Heart left ventricle (tissue), 16 donors: ENCODE results near the gene SUSD4. TPM values are rescaled to one million over a fixed set of nuclear protein-coding genes. Genes with fewer than 3 reads are reported as not detected.

Source experiments
- ATAC-seq, 4 donors: fragments of 200-7000 bp; cut with Tn5 transposase; one replicate each; pipeline ENCODE4 v1.9.1; 2020 to 2022; ENCODE audit warnings: moderate library complexity in 4 of 4, mild to moderate bottlenecking in 3 of 4, moderate number of reproducible peaks in 1 of 4
- DNase-seq, 5 donors: peaks; one replicate each; pipeline ENCODE4 v3.0.0-alpha.2; 2020
- H3K27ac ChIP-seq, 12 donors: fragments of 200-600 bp; sonication (generic) in 4 of 12; one replicate each; pipeline versions ENCODE4 v1.5.0 to v1.8.0; 2016 to 2022; ENCODE audit warnings: mild to moderate bottlenecking in 2 of 12
- H3K27me3 ChIP-seq, 9 donors: fragments of 200-600 bp; sonication (generic) in 2 of 9; one replicate each; pipeline versions ENCODE4 v1.5.1 to v1.8.0; 2016 to 2022; ENCODE audit warnings: mild to moderate bottlenecking in 3 of 9
- H3K36me3 ChIP-seq, 9 donors: fragments of 200-600 bp; sonication (generic) in 2 of 9; one replicate each; pipeline versions ENCODE4 v1.5.0 to v1.8.0; 2018 to 2022; ENCODE audit warnings: mild to moderate bottlenecking in 2 of 9
- H3K4me1 ChIP-seq, 12 donors: fragments of 200-600 bp; sonication (generic) in 4 of 12; one replicate each; pipeline versions ENCODE4 v1.5.0 to v1.8.0; 2016 to 2022; ENCODE audit warnings: mild to moderate bottlenecking in 3 of 12
- H3K4me3 ChIP-seq, 12 donors: fragments of 200-600 bp; sonication (generic) in 4 of 12; one replicate each; pipeline versions ENCODE4 v1.5.0 to v1.8.0; 2017 to 2022; ENCODE audit warnings: mild to moderate bottlenecking in 9 of 12, moderate library complexity in 4 of 12
- H3K9me3 ChIP-seq, 12 donors: fragments of 200-600 bp; sonication (generic) in 4 of 12; one replicate each; pipeline versions ENCODE4 v1.5.0 to v1.8.0; 2016 to 2022; ENCODE audit warnings: mild to moderate bottlenecking in 1 of 12
- POLR2A ChIP-seq, 2 donors: fragments of 450-650 bp; IDR thresholded peaks; one replicate each; pipeline ENCODE4 v1.6.1; 2017; ENCODE audit warnings: antibody characterized with exemption in 2 of 2, mild to moderate bottlenecking in 2 of 2, moderate library complexity in 2 of 2
- WGBS, 4 donors: extraction: QIAGEN DNeasy Blood & Tissue Kit in 2 of 4; methylation state at CpG; one replicate each; pipeline versions ENCODE4 v1.1.5 to v1.1.7; 2013 to 2018; 5-methylcytosine and 5-hydroxymethylcytosine counted together
- intact Hi-C, 10 donors: fragments of 100-400 bp; cut with DNase I; formaldehyde crosslinking; loops; one replicate each; pipeline versions ENCODE4 v1.11.1 to v1.14.2; 2022
- polyA plus RNA-seq, 2 donors: library from polyadenylated mRNA; stranded (reverse); fragments of 200-250 nt; gene quantifications; one replicate each; pipeline ENCODE4 v1.2.3, GENCODE V29; 2013
- total RNA-seq, 9 donors: library from RNA; depleted of rRNA in 2 of 9; stranded (reverse); fragments of >200 nt in 2 of 9; fragmentation: NEBNext Ultra II Directional in 3 of 9; extraction: Animal tissue kit (Norgen Biotek cat#: 25700) in 3 of 9; gene quantifications; one replicate each; pipeline versions ENCODE4 v1.1.0 to v1.2.4, GENCODE V29; 2016 to 2023
- TF ChIP-seq, protein P1 (sequence below), 12 donors: fragments of 200-600 bp; sonication (generic) in 4 of 12; IDR thresholded peaks; one replicate each; pipeline versions ENCODE4 v1.5.0 to v1.8.0; 2018 to 2022; ENCODE audit warnings: antibody characterized with exemption in 12 of 12, mild to moderate bottlenecking in 5 of 12
- donor health status: ischemic (EF 13 %, LVEDD 7.1; RV severe dilation, severe dysfunction).
- donor health status: healthy with polysubstance abuse.
- donor health status: DM: no; HTN: yes; CAD: no.
- donor health status: DM: no; HTN: no; CAD: no.
- donor health status: ischemic (EF 25% LVEDD 6.9; RV normal size, moderate dysfunction).
- donor health status: ischemic (EF 25% LVEDD 5.7; RV mildly dilated, moderate dysfunction).
- donor health status: healthy.
- donor health status: DM: yes; HTN: yes; CAD: no.
- donor health status: ischemic (EF 35%, LVEDD 5.7; RV mildly dilated, moderate dysfunction).
- donor health status: nonischemic (EF 11% LVEDD 7.7; RV severe dilation, severe dysfunction).
- donor health status: DM: yes; HTN: yes; CAD: no.
- donor health status: PGD.
- donor health status: ischemic (EF 29% LVEDD 5.4; RV normal size, mild dysfunction).
- donor health status: nonischemic (EF 23%, LVEDD 6.1; RV moderate dilation, normal function).

The SUSD4 gene
- total and polyA plus RNA-seq, 11 donors: 0.40 to 27.2 (median 2.4) TPM

DNA sequence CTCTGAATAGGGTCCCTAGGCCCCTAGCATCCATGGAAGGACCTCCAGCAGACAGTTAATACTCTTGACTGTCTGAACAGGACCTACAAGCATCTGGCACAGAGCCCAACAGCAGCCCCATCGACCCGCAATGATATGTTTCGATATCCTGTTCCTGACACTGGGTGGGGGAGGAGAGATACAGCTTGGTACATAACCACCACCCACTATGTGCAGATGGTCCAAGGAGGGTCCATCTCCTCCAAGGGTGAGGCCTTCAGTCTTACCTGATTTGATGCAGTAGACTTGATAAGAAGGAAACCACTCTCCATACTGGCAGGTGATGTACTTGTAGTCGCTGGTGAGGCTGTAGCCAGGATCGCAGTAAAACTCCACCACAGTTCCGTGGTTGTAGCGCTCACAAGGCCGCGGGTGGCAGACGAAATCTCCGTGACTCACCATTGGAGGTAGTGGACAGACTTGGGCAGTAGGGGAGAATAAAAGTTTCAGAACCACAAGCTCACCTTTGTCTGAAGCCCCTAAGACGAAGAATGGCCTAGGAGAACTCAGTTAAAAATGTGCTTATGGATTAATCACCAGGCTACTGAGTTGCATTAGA is 134.9 kb downstream of the SUSD4 start:
- Histone ChIP-seq H3K4me3 (no peak overlapping the region), H3K27ac (no peak overlapping the region), H3K9me3 (no peaks in the 10 kb centered on the region), H3K4me1 (peaks cover 0 to 15% (median 11%) of the 10 kb centered on the region in 12 donors), H3K36me3 (no peaks in the 10 kb centered on the region), H3K27me3 (no peaks in the 10 kb centered on the region)
- WGBS, 4 donors: 93 to 95% (median 95%) methylated on average over 12 of the region's 12 CpGs
- TF ChIP-seq, protein P1, sequence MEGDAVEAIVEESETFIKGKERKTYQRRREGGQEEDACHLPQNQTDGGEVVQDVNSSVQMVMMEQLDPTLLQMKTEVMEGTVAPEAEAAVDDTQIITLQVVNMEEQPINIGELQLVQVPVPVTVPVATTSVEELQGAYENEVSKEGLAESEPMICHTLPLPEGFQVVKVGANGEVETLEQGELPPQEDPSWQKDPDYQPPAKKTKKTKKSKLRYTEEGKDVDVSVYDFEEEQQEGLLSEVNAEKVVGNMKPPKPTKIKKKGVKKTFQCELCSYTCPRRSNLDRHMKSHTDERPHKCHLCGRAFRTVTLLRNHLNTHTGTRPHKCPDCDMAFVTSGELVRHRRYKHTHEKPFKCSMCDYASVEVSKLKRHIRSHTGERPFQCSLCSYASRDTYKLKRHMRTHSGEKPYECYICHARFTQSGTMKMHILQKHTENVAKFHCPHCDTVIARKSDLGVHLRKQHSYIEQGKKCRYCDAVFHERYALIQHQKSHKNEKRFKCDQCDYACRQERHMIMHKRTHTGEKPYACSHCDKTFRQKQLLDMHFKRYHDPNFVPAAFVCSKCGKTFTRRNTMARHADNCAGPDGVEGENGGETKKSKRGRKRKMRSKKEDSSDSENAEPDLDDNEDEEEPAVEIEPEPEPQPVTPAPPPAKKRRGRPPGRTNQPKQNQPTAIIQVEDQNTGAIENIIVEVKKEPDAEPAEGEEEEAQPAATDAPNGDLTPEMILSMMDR (IDR thresholded peaks at IDR 0.05): no peak
- TF ChIP-seq POLR2A (IDR thresholded peaks at IDR 0.05): no peak
- DNase-seq: no peak
- ATAC-seq: no peak
- intact Hi-C loops: no loop called here

DNA sequence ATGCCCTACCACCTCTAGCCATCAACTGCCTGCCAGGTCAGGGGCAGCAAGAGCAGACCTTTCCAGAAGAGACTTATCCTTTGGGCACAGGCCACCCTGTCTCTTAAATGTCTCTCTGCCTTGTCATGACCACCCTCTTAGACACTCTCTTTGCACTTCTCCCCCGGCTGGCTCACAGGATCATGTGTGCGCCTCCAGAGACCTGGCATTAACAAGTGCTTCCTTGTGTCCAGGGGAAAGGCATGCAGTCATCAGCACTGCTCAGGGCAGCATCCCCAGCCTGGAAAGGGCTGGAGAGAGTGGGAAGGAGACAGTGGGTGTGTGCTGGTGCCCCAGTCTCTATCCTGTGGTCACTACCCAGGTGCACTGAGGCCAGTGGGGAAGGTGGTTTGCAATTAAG is 135.8 kb downstream of the SUSD4 start:
- WGBS, 4 donors: 80 to 90% (median 86%) methylated on average over 2 of the region's 2 CpGs

DNA sequence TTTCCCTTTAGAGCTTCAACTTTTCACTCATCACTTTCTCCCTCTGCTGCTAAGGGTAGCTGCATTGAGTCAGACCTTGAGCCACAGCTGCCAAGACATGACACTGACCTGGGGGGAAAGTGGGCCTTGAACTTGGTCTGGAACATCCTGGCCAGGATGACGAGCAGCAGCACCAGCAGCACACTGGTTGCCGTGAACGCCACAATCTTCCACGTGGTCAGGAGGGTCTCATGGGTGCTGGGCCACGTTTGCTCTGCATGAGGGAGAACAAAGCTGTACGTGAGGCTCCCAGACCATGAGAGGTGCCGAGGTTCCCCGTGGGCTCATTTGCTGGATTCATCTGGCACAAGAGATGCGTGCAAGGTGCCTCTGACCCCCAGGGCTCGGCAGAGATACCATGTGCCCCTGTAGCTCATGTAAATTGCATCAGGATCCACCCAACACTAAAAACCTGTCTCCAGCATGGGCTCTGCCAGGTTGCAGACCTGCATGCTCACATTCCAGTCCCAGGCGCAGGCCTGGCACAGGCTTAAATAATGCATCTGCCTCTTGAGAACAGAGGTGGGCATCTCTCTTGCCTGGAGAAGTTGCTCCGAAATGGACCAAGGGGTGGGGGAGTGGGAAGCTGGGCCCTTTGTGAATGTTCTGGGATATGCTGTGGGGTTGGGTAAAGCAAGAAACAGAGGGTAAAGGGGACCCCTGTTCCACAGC is 136.3 kb downstream of the SUSD4 start:
- intact Hi-C loops: no loop called here
- Histone ChIP-seq H3K9me3 (no peaks in the 10 kb centered on the region), H3K36me3 (no peaks in the 10 kb centered on the region), H3K4me3 (no peak overlapping the region), H3K4me1 (peaks cover 0 to 1% (median 0%) of the 10 kb centered on the region in 12 donors), H3K27ac (no peak overlapping the region), H3K27me3 (no peaks in the 10 kb centered on the region)
- TF ChIP-seq, protein P1 (IDR thresholded peaks at IDR 0.05): no peak
- no peak for TF ChIP-seq POLR2A (IDR thresholded peaks at IDR 0.05)
- ATAC-seq (no peak), DNase-seq (no peak)
- 88 to 94% (median 91%) methylated on average over 9 to 12 of the region's 12 CpGs for WGBS, 4 donors

More for the DNA sequence above, 135.8 kb downstream of the SUSD4 start:
- Histone ChIP-seq H3K27me3 (no peaks in the 10 kb centered on the region), H3K27ac (no peak overlapping the region), H3K4me3 (no peak overlapping the region), H3K9me3 (no peaks in the 10 kb centered on the region), H3K4me1 (peaks cover 0 to 7% (median 3%) of the 10 kb centered on the region in 12 donors), H3K36me3 (no peaks in the 10 kb centered on the region)
- intact Hi-C loops: no loop called here
- DNase-seq: no peak
- TF ChIP-seq, protein P1 (IDR thresholded peaks at IDR 0.05): no peak
- TF ChIP-seq POLR2A (IDR thresholded peaks at IDR 0.05): no peak
- no peak for ATAC-seq

DNA sequence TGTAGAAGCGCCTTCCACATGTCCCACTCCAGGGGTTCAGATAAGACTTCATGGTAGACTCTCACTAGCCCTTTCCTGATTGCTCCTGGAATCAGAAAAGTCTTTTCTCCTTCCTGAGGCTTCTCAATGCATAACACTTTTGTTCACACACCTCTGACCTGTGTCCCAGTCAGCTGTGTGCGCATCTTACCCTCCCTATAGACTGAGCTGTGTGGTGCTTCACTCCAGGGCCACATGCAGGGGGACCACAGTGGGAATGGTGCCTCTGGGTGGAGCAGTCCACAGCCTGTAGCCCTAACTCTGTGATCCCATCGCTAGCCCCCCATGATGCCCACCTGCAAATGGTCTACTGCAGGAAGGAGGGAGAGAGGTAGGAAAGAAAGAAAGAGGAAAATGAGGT is 136.9 kb downstream of the SUSD4 start:
- H3K9me3 ChIP-seq: no peaks in the 10 kb centered on the region
- DNase-seq (no peak), ATAC-seq (no peak)
- H3K36me3 ChIP-seq: no peaks in the 10 kb centered on the region
- no peak overlapping the region for H3K27ac ChIP-seq
- TF ChIP-seq, protein P1 (IDR thresholded peaks at IDR 0.05): no peak
- TF ChIP-seq POLR2A (IDR thresholded peaks at IDR 0.05): no peak
- no peaks in the 10 kb centered on the region for H3K4me1 ChIP-seq
- intact Hi-C loops: no loop called here
- no peaks in the 10 kb centered on the region for H3K27me3 ChIP-seq
- no peak overlapping the region for H3K4me3 ChIP-seq
- WGBS, 4 donors: 91 to 100% (median 96%) methylated on average over 3 of the region's 3 CpGs
